Activated effector memory CD4-positive, alpha-beta T cell treated with anti-CD3 and anti-CD28 coated beads, Interleukin-2, amount 50 U/mL, for 16 hours (primary cell): ENCODE results near the gene EYA3.

Experiments used
- DNase-seq: peaks from one replicate; pipeline ENCODE4 v3.0.0-alpha.2; 2020

The EYA3 gene

GRCh38 chr1:28088168-28088961 lies at the start of gene EYA3:
EYA3 (minus strand) TSS chr1:28088610; CDS start chr1:28058026, 30,584 bp downstream.
- DNase-seq = peak; percentile 100

GRCh38 chr1:28136922-28137613 lies 48.7 kb upstream of the EYA3 start:
- no peak for DNase-seq

GRCh38 chr1:28136169-28136921 lies 47.9 kb upstream of the EYA3 start:
- no peak for DNase-seq

- DNase-seq = no peak
These were observed 47.2 kb upstream of the EYA3 start for GRCh38 chr1:28135371-28136168.

GRCh38 chr1:28134651-28135207 lies 46.3 kb upstream of the EYA3 start:
- no peak for DNase-seq

- no peak for DNase-seq
These were observed 44.1 kb upstream of the EYA3 start for GRCh38 chr1:28132171-28133167.

- DNase-seq = no peak
These were observed 42.5 kb upstream of the EYA3 start for GRCh38 chr1:28130901-28131300.

GRCh38 chr1:28129150-28129549 lies 40.7 kb upstream of the EYA3 start:
- DNase-seq = no peak

GRCh38 chr1:28127617-28128257 lies 39.3 kb upstream of the EYA3 start:
- no peak for DNase-seq

- no peak for DNase-seq
These were observed 38.5 kb upstream of the EYA3 start for GRCh38 chr1:28126783-28127490.

- no peak for DNase-seq
These were observed 37.8 kb upstream of the EYA3 start for GRCh38 chr1:28126212-28126611.

GRCh38 chr1:28123461-28123961 lies 35.1 kb upstream of the EYA3 start:
- DNase-seq = no peak

GRCh38 chr1:28122183-28122582 lies 33.8 kb upstream of the EYA3 start:
- no peak for DNase-seq

- no peak for DNase-seq
These were observed 31.1 kb upstream of the EYA3 start for GRCh38 chr1:28119556-28119955.

- no peak for DNase-seq
These were observed 30.4 kb upstream of the EYA3 start for GRCh38 chr1:28118640-28119307.

- DNase-seq = peak; percentile 70
These were observed 26.9 kb upstream of the EYA3 start for GRCh38 chr1:28115267-28115666.

- no peak for DNase-seq
These were observed 26.4 kb upstream of the EYA3 start for GRCh38 chr1:28114844-28115243.

GRCh38 chr1:28113242-28113572 lies 24.8 kb upstream of the EYA3 start:
- DNase-seq = no peak
